Subcutaneous abdominal adipose tissue (tissue), 5 donors: Measurements from ENCODE around the gene RD3L.

Experiments used
- H3K27ac ChIP-seq: one replicate; pipeline ENCODE4 v1.7.0; 2013; ENCODE audit warnings: low read depth, mild to moderate bottlenecking, inconsistent platforms, low read length, moderate library complexity
- H3K27me3 ChIP-seq, 5 donors: one replicate each; pipeline ENCODE4 v1.7.0; 2013; ENCODE audit warnings: low read length in 5 of 5, inconsistent platforms in 1 of 5; ENCODE audit not compliant: control insufficient read depth in 5 of 5, insufficient read depth in 4 of 5
- H3K36me3 ChIP-seq, 5 donors: one replicate each; pipeline ENCODE4 v1.7.0; 2013; ENCODE audit warnings: low read length in 5 of 5; ENCODE audit not compliant: control insufficient read depth in 5 of 5, insufficient read depth in 5 of 5
- H3K4me1 ChIP-seq, 5 donors: one replicate each; pipeline ENCODE4 v1.7.0; 2013; ENCODE audit warnings: low read length in 5 of 5, mild to moderate bottlenecking in 3 of 5, moderate library complexity in 1 of 5; ENCODE audit not compliant: control insufficient read depth in 5 of 5, insufficient read depth in 5 of 5
- H3K4me3 ChIP-seq, 5 donors: one replicate each; pipeline ENCODE4 v1.7.0; 2013; ENCODE audit warnings: low read length in 5 of 5, low read depth in 1 of 5
- H3K9ac ChIP-seq, 5 donors: one replicate each; pipeline ENCODE4 v1.7.0; 2013; ENCODE audit warnings: low read length in 5 of 5, mild to moderate bottlenecking in 4 of 5, moderate library complexity in 3 of 5
- H3K9me3 ChIP-seq, 5 donors: one replicate each; pipeline ENCODE4 v1.7.0; 2013; ENCODE audit warnings: low read length in 5 of 5; ENCODE audit not compliant: control insufficient read depth in 5 of 5
- donor health status: healthy.
- donor health status: healthy.
- donor health status: healthy.
- donor health status: healthy.
- donor health status: healthy.

The RD3L gene

GRCh38 chr14:103960457-103961055, 18.2 kb upstream of the RD3L start:
- H3K4me3 ChIP-seq = no peak overlapping the region
- no peaks in the 10 kb centered on the region for H3K9me3 ChIP-seq
- no peaks in the 10 kb centered on the region for H3K27me3 ChIP-seq
- H3K27ac ChIP-seq = no peak overlapping the region
- no peaks in the 10 kb centered on the region for H3K4me1 ChIP-seq
- no peak overlapping the region for H3K9ac ChIP-seq
- H3K36me3 ChIP-seq = no peaks in the 10 kb centered on the region

- Histone ChIP-seq H3K27ac (no peak overlapping the region), H3K9ac (no peak overlapping the region), H3K9me3 (peaks cover 0 to 4% (median 0%) of the 10 kb centered on the region in 5 donors), H3K4me1 (no peaks in the 10 kb centered on the region), H3K27me3 (peaks cover 0 to 2% (median 0%) of the 10 kb centered on the region in 5 donors), H3K4me3 (no peak overlapping the region), H3K36me3 (no peaks in the 10 kb centered on the region)
These were observed 6.9 kb upstream of the RD3L start for GRCh38 chr14:103949131-103949790.

GRCh38 chr14:103948442-103948841, 6.1 kb upstream of the RD3L start:
- Histone ChIP-seq H3K27me3 (peaks cover 0 to 4% (median 2%) of the 10 kb centered on the region in 5 donors), H3K4me3 (no peak overlapping the region), H3K27ac (no peak overlapping the region), H3K36me3 (no peaks in the 10 kb centered on the region), H3K9me3 (peaks cover 0 to 4% (median 0%) of the 10 kb centered on the region in 5 donors), H3K4me1 (no peaks in the 10 kb centered on the region), H3K9ac (no peak overlapping the region)

GRCh38 chr14:103946975-103947374, 4.6 kb upstream of the RD3L start:
- no peak overlapping the region for H3K27ac ChIP-seq
- no peaks in the 10 kb centered on the region for H3K36me3 ChIP-seq
- H3K4me3 ChIP-seq = no peak overlapping the region
- H3K9me3 ChIP-seq = peaks cover 0 to 4% (median 0%) of the 10 kb centered on the region in 5 donors
- H3K4me1 ChIP-seq = no peaks in the 10 kb centered on the region
- peaks cover 0 to 7% (median 3%) of the 10 kb centered on the region in 5 donors for H3K27me3 ChIP-seq
- H3K9ac ChIP-seq = no peak overlapping the region

- Histone ChIP-seq H3K9me3 (peaks cover 0 to 4% (median 0%) of the 10 kb centered on the region in 5 donors), H3K4me3 (no peak overlapping the region), H3K36me3 (no peaks in the 10 kb centered on the region), H3K27ac (no peak overlapping the region), H3K27me3 (peaks cover 0 to 12% (median 5%) of the 10 kb centered on the region in 5 donors), H3K4me1 (no peaks in the 10 kb centered on the region), H3K9ac (no peak overlapping the region)
These were observed 1.3 kb upstream of the RD3L start for GRCh38 chr14:103943673-103944072.

GRCh38 chr14:103941462-103941861, 867 bp downstream of the RD3L start:
- Histone ChIP-seq H3K27ac (no peak overlapping the region), H3K27me3 (peaks cover 0 to 12% (median 5%) of the 10 kb centered on the region in 5 donors), H3K9ac (no peak overlapping the region), H3K9me3 (no peaks in the 10 kb centered on the region), H3K4me3 (no peak overlapping the region), H3K36me3 (no peaks in the 10 kb centered on the region), H3K4me1 (no peaks in the 10 kb centered on the region)

- no peak overlapping the region for H3K4me3 ChIP-seq
- no peaks in the 10 kb centered on the region for H3K4me1 ChIP-seq
- no peaks in the 10 kb centered on the region for H3K9me3 ChIP-seq
- peaks cover 0 to 4% (median 0%) of the 10 kb centered on the region in 5 donors for H3K27me3 ChIP-seq
- no peak overlapping the region for H3K9ac ChIP-seq
- no peaks in the 10 kb centered on the region for H3K36me3 ChIP-seq
- no peak overlapping the region for H3K27ac ChIP-seq
These were observed 7.2 kb downstream of the RD3L start for GRCh38 chr14:103935102-103935501.

- H3K4me1 ChIP-seq = no peaks in the 10 kb centered on the region
- no peak overlapping the region for H3K4me3 ChIP-seq
- no peaks in the 10 kb centered on the region for H3K9me3 ChIP-seq
- no peaks in the 10 kb centered on the region for H3K36me3 ChIP-seq
- H3K27me3 ChIP-seq = peaks cover 0 to 4% (median 3%) of the 10 kb centered on the region in 5 donors
- no peak overlapping the region for H3K9ac ChIP-seq
- no peak overlapping the region for H3K27ac ChIP-seq
These were observed 9.4 kb downstream of the RD3L start for GRCh38 chr14:103932791-103933490.

GRCh38 chr14:103931422-103931821, 10.9 kb downstream of the RD3L start:
- Histone ChIP-seq H3K36me3 (no peaks in the 10 kb centered on the region), H3K9ac (no peak overlapping the region), H3K4me1 (no peaks in the 10 kb centered on the region), H3K27ac (no peak overlapping the region), H3K9me3 (no peaks in the 10 kb centered on the region), H3K27me3 (peaks cover 0 to 13% (median 4%) of the 10 kb centered on the region in 5 donors), H3K4me3 (no peak overlapping the region)

- H3K4me3 ChIP-seq = no peak overlapping the region
- H3K36me3 ChIP-seq = no peaks in the 10 kb centered on the region
- peaks cover 0 to 13% (median 4%) of the 10 kb centered on the region in 5 donors for H3K27me3 ChIP-seq
- no peak overlapping the region for H3K9ac ChIP-seq
- no peak overlapping the region for H3K27ac ChIP-seq
- H3K4me1 ChIP-seq = no peaks in the 10 kb centered on the region
- no peaks in the 10 kb centered on the region for H3K9me3 ChIP-seq
These were observed 12.2 kb downstream of the RD3L start for GRCh38 chr14:103930051-103930604.
